Subcutaneous adipose tissue (tissue), 4 donors: ENCODE results near the gene PCGF2. TPM values are rescaled to one million over a fixed set of nuclear protein-coding genes. Genes with fewer than 3 reads are reported as not detected.

Experiments
- total RNA-seq, 4 donors: library from RNA; depleted of rRNA; stranded (reverse); fragments of >200 nt; gene quantifications; one replicate each; pipeline ENCODE4 v1.1.0, GENCODE V29; 2016
- TF ChIP-seq, protein P1 (sequence below): fragments of 450-650 bp; IDR thresholded peaks from one replicate; pipeline ENCODE4 v1.5.1; 2016; ENCODE audit warnings: low read depth, mild to moderate bottlenecking, control low read depth, antibody characterized with exemption, moderate library complexity

The PCGF2 gene
- total RNA-seq, 4 donors from 2014 or later, result 4.1 to 10.7 (median 7.4) TPM

DNA sequence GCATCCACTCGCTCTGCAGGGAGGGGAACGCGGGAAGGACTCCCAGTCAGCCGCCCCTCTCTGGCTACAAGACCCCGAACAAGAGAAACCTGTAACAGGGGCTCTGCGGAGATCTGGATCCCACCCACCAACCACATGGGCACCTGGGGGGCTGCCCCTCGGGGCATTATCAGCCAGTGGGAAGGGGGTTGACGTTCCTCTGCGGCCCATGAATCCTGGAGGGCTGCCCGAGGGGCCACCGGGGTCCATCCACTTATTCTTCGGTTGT lies 1.8 kb upstream of the PCGF2 start:
- TF ChIP-seq, protein P1, sequence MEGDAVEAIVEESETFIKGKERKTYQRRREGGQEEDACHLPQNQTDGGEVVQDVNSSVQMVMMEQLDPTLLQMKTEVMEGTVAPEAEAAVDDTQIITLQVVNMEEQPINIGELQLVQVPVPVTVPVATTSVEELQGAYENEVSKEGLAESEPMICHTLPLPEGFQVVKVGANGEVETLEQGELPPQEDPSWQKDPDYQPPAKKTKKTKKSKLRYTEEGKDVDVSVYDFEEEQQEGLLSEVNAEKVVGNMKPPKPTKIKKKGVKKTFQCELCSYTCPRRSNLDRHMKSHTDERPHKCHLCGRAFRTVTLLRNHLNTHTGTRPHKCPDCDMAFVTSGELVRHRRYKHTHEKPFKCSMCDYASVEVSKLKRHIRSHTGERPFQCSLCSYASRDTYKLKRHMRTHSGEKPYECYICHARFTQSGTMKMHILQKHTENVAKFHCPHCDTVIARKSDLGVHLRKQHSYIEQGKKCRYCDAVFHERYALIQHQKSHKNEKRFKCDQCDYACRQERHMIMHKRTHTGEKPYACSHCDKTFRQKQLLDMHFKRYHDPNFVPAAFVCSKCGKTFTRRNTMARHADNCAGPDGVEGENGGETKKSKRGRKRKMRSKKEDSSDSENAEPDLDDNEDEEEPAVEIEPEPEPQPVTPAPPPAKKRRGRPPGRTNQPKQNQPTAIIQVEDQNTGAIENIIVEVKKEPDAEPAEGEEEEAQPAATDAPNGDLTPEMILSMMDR, result no peak

DNA sequence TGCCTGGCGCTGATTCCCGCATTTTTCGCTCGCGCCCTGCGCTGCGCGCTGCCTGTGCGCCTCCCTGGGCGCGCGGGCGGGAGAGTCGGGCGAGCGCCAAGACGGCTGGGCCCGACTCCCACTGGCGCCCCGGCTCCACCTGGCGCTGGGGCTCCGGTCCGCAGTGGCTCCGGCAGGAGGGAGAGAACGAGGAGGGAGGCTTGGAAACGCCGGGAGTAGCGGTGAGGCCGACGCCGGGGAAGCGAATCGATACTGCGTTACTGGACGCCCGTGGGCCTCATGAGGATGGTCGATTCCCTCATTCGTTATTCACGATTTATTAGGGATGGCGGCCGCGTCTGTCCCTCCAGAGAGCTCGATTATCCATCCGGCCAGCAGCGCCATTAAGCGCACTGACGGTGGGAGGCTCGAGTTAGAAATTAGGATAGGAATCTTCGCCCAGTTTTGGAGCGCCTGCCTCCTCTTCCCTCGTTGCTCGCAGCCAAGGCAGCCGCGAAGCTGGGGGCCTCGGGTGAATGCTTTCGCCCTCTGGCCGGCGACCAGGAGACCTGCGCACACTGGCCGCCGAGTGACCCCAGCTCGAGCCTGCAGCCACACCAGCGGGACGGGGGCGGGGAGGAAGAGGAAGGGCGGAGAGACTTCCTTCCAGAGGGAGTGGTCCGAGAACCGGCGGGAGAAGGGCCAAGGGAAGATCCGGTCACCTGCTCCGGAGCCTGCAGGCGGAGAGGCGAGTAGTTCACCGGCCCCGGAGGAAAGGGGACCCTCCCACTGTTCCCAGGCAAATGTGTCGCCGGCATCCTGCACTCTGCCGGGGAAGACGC lies 1.3 kb upstream of the PCGF2 start:
- TF ChIP-seq, protein P1, result no peak

DNA sequence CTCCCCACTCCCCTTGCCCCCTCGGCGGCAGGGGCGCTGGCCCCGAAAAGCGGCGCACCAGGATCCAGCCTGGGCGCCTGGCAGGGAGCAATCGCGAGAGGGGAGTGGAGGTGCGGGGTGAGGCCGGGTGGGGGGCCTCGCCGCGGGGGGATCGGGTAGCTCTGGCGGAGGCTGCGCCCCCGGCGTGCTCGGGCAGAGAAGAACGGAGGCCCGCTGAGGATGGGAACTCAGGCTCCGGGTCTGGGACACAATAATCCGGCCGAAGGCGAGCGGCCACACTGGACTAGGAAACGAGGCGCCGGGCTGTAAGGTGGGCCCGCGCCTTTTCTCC lies 721 bp upstream of the PCGF2 start:
- TF ChIP-seq, protein P1, result no peak

DNA sequence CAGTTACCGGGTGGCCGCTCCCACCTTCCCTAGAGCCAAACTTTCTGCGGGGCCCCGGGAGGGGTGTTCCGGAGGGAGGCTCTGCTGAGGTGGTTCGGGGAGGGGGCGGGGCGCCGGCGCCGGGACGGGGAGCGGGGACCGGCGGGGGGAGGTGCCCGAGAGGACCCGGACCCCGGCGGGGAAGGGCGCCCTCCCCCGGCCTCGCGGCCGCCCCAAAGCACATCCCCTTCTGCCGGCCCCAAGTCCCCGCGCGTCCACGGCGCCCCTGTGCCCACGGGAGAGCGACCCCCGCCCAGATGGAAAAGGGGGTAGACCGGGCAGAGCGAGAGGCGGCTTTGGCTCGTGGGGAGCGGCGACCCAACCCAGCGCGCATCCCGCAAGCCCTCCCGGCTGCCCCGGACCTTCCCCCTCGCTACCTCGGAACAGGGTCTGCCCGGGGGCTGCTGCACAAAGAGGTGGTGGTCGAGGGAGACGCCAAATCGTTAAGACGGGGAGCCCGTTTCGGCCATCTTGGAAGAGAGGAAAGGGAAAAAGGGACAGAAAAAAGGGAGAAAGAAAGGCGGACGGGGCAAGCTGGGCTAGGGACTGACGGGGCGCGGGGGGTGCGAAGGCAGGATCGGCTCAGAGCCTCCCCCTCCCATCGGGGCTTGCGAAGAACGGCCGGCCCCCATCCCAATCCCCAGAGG lies 530 bp downstream of the PCGF2 start:
- TF ChIP-seq, protein P1, result no peak

DNA sequence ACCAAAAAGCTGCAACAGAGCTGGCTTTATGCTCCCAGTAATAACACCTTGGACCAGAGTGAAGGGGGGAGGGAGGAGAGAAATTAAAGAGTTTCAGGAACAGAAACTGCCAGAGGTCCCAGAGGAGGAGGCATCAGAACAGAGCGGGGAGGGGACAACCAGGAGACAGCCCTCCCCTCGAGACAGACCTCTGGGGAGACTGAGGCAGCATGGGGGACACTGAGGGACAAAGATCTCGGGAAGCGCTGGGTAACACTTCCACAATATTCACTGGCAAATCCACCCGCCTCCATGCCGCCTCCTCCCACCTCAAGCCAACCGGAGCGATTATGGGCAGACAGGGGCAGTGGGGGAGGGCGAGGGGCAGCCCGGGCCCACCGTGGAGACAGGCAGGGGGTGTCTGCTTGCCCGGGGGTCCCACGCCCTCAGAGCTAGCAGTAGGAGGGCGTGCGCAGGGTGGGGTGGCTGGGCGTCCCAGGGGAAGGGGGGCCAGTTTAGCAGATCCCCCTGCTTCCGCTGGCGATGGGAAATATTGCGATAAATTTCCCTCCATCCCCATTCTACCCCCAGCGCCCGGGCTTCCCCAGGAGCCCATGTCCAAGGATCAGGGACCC lies 1.2 kb downstream of the PCGF2 start:
- TF ChIP-seq, protein P1, result no peak

- TF ChIP-seq, protein P1, result no peak
These were observed 1.9 kb downstream of the PCGF2 start for GRCh38 chr17:38746004-38746848.
